GM19372 (cell line): ENCODE results near the gene SPATS2.
"Not testable (repeated sequence)": the region's sequence is repeated elsewhere in the genome, so short reads cannot be mapped to it uniquely, and the experiment has no call there.

Source experiments
- ATAC-seq: cut with Tn5 transposase; IDR thresholded peaks from one replicate; pipeline ENCODE4 v1.9.1; 2021; ENCODE audit warnings: mild to moderate bottlenecking, low read depth, moderate library complexity; ENCODE audit not compliant: unreplicated experiment

Gene SPATS2

GRCh38 chr12:49367381-49368239 is at the start of gene SPATS2:
TSS of gene SPATS2 (plus strand) at chr12:49367462. CDS start at chr12:49461013, 93,551 bp downstream.
- no peak for ATAC-seq

GRCh38 chr12:49320411-49321103 is 46.7 kb upstream of the SPATS2 start:
- not testable (repeated sequence) for ATAC-seq

DNA sequence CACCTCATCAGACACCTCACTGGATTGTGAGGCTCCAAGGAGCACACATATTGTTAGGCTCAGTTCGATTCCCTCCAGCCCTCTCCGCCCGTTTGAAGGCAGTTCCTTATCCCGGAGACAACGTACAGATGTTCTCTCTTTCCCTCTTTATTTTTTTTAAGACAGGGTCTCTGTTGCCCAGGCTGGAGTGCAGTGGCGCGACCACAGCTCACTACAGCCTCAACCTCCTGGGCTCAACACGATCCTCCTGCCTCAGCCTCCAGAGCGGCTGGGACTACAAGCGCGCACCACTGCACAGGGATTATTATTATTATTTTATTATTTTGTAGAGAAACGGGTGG is 44.9 kb upstream of the SPATS2 start:
- no peak for ATAC-seq

GRCh38 chr12:49322708-49323523 is 44.3 kb upstream of the SPATS2 start, which contains the start of gene TROAP:
TSS of gene TROAP (plus strand) at chr12:49323255. CDS start at chr12:49323609, 354 bp downstream.
- ATAC-seq = peak; percentile 98

GRCh38 chr12:49323524-49324097 is 43.7 kb upstream of the SPATS2 start:
- ATAC-seq = no peak

DNA sequence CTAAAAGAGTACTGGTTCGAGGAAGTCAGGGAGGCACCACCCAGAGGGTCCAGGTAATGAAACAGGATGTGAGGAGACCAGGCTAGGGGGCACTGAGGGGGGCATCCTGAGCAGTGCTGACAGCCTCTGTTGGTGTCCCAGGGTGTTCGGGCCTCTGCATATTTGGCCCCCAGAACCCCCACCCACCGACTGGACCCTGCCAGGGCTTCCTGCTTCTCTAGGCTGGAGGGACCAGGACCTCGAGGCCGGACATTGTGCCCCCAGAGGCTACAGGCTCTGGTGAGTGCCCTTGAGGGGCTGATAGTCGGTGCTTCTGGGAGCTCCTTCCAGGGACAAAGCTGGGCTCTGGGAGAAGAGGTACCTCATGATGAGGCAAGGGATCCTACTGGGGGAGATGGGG is 41.7 kb upstream of the SPATS2 start:
- ATAC-seq = no peak

DNA sequence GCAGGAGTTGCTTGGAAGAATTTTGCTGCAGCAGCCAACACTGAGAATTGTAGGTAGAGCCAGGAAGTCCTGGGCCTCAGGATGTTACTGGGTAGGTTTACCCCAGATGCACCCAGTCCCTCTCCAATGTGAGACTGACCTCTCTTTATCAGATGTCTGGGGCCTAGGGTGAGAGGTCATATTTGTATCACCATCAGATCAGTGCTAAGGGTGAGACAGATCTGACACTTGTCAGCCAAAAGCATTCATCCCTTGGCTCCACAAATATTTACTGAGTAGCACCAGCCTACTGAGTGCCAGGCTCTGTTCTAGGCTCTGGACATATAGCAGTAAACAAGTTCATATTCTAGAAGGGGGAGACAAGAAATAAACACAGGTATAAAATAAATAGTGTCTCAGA is 39.9 kb upstream of the SPATS2 start:
- ATAC-seq = no peak

- ATAC-seq = no peak
Observed at GRCh38 chr12:49327887-49328286, 39.4 kb upstream of the SPATS2 start.

DNA sequence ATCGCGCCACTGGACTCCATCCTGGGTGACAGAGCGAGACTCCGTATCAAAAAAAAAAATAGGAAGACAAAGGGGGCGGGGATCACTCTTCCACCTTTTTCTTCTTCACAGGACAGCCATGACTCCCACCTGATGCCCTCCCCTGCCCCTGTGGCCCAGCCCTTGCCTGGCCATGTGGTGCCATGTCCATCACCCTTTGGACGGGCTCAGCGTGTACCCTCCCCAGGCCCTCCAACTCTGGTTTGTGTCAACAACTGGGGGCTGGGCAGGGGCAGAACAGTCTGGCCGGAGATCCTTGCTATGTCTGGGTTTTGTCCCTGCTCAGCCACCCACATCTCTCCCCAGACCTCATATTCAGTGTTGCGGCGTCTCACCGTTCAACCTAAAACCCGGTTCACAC is 38.4 kb upstream of the SPATS2 start:
- no peak for ATAC-seq

DNA sequence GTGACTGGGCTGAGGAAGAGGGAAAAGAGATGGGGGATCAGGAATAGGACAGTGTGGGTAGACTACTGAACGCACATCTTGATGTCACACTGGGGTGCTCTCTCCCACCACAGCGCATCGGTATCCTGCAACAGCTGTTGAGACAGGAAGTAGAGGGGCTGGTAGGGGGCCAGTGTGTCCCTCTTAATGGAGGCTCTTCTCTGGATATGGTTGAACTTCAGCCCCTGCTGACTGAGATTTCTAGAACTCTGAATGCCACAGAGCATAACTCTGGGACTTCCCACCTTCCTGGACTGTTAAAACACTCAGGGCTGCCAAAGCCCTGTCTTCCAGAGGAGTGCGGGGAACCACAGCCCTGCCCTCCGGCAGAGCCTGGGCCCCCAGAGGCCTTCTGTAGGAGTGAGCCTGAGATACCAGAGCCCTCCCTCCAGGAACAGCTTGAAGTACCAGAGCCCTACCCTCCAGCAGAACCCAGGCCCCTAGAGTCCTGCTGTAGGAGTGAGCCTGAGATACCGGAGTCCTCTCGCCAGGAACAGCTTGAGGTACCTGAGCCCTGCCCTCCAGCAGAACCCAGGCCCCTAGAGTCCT is 37.1 kb upstream of the SPATS2 start:
- no peak for ATAC-seq

GRCh38 chr12:49330631-49331379 is 36.5 kb upstream of the SPATS2 start:
- no peak for ATAC-seq

GRCh38 chr12:49331380-49332222 is 35.7 kb upstream of the SPATS2 start:
- ATAC-seq = no peak

DNA sequence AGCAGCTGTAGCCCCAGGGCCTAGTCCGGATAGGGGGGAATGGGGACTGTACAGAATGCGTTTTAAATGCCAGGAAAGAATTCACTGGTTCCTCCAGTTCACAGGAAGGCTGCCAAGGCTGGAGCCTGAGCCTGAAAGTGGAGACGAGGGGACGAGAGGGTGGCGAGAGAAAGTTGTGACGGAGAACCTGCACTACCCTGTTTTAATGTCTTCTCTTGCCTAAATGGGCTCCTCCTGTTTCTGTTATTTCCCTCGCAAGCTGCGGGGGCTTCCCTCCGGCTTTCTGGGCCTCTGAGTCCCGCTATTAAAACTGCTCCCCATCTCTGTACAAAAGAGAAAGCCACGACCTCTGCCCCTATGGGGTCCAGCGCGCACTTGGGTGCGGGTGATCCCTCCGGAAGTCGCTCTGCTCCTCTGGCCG is 34.8 kb upstream of the SPATS2 start:
- no peak for ATAC-seq

GRCh38 chr12:49332891-49333371 is 34.3 kb upstream of the SPATS2 start:
- ATAC-seq = no peak

DNA sequence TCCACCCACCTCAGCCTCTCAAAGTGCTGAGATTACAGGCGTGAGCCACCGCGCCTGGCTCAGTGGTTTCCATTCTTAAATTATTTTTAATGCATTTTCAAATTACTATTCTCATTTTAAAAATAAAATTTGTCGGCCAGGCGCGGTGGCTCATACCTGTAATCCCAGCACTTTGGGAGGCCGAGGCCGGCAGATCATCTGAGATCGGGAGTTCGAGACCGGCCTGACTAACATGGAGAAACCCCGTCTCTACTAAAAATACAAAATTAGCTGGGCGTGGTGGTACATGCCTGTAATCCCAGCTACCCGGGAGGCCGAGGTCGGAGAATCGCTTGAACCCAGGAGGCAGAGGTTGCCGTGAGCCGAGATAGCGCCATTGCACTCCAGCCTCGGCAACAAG is 33.5 kb upstream of the SPATS2 start:
- ATAC-seq = not testable (repeated sequence)

- no peak for ATAC-seq
Observed at GRCh38 chr12:49334226-49334625, 33.0 kb upstream of the SPATS2 start.

DNA sequence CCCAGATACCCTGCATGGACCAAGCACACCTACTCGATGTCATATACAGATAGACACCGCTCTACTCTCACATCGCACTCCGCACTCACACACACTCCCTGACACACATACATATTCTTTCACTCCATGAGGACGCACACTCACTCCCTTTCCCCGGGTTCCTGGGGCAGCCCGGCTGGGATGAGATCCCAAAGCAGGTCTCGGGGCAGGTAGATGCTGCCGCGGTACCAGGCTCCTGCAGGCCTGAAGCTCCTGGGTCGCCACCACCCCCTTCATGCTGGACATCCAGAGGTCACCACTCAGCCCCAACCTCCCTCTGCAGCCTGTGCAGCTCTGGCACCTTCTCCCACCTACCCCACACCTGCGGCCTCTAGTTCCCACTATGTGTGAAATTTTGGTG is 32.6 kb upstream of the SPATS2 start:
- ATAC-seq = no peak

DNA sequence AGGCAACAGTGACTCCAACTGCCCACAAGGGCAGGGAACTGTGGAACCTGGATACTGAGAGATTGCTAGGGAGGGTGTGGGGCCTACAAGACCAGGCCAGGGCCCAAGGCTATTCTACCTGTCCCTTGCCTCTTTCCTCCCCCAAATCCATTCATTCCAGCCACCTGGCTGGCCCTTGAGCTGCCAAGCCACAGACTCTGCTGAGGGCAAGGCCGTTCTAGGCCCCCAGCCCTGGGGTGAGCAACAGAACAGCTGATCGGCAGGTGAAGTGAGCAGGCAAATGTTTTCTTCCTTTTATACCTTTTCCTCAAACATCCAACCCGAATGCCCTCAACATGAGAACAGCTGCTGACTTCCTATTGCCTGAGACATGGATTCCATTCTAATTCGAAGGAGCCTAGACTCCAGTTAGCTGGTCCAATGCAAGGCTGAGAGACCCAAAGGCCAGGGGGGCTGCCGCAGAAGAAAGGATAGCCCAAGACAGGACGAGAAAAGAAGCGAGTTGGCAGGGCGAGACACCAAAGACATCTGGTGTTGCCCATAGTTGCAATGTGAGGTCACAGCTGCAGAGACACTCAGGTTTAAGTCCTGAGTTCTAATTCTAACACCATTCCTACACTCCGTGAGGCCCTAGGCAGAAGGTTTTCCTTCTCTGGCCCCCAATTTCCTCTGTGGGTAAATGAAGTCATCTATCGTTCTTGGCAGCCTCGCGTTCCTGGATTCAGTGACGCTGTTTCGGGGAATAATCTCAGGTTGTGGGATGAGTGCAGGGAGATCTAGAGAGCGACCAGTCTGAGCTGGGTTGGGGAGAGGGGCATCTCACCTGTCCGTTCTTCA is 31.9 kb upstream of the SPATS2 start:
- no peak for ATAC-seq
